Kidney glomerular epithelial cell (primary cell): ENCODE data around the gene CACNA1G.
A peak's percentile ranks its signal among the peaks of the same experiment; 100 is the strongest.

Experiments used
- DNase-seq: peaks from one replicate; lab custom pipeline; 2025; lab: John Stamatoyannopoulos, UW

Gene CACNA1G

DNA sequence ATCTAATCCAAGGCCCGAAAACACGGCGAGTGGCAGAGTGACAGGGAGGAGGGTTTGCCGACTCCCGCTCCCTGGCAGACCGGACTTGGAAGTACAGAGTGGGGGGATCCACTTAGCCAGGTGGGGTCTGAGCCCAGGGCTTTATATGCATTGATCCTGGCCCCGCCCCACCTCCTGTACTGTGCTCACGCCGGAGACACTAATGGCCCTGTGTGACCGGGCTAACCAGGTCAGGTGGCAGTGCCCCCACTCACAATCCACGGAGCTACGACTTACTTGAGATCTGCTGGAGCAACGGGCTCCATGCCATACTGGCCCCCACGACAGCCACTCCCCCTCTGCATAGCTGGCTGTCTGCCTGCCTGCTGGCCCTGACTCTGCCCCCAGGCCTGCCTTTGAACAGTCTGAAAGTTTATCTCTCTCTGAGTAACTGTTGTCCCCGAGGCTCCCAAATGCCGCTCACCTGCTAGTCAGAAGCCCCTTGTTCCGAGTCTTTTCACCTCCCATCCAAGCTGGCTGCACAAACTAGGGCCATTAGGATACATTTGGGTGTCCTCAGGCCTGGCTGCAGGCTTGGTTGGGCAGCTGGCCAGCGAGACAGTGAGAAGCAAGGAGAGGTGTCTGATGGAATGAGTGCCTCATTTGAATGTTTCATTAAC is 28.0 kb downstream of the CACNA1G start:
- DNase-seq, result peak; percentile 16

DNA sequence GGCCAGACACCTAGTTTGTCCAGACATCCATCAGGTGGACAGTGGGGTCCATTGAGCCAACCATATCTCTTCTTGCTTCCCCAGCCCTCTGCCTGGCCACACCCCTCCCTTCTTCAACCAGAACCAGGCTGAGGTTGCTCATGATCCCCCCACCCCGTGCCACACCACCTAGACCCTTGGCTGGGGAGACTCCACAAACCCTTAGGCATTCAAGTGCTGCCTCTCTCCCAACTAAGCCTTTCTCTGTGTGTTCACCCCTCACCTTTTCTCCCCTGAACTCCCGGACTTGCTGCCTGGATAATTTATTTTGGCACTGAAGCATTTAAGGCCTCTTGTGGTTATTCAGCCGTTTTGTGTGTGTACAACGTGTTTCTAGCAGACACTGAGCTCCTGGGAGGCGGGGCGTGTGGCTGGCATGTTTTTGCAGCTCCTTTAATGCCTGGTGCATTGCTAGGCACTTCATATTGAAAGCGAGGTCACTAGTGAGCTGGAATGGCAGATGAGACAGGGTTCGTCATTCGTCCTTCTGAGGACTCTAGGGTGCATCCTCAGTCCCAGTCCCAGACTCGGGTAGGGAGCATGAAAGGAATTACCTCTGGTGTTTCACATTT is 28.7 kb downstream of the CACNA1G start:
- DNase-seq, result peak; percentile 51

DNA sequence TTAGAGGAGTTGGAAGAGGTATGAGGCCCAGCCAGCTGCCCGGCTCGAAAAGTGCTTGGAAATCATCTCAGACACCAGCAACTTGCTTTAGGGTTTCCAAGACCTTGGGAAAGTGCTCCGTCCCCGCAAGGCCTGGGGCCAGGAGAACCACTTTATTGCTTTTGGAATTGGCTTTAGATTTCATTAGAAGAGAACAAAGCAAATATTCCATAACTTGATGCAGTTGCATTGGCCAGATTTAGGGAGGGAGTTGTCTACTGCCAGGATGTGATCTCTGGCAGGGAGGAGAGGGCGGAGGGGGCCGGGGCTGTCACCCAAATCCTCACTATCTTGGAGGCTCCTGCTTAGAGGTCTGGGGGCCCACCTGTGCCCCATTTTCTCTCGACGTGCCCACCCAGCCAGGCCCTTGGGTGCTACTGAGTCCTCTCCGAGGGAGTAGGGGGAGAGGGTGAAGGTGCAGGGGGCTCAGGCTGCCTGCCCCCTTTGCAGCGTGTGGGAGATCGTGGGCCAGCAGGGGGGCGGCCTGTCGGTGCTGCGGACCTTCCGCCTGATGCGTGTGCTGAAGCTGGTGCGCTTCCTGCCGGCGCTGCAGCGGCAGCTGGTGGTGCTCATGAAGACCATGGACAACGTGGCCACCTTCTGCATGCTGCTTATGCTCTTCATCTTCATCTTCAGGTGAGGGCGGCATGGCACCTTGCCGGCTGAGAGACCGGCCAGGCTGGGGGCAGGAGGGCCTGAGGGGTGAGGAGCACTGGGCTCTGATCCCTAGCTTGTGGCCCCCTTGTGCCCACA is 30.6 kb downstream of the CACNA1G start:
- no peak for DNase-seq

DNA sequence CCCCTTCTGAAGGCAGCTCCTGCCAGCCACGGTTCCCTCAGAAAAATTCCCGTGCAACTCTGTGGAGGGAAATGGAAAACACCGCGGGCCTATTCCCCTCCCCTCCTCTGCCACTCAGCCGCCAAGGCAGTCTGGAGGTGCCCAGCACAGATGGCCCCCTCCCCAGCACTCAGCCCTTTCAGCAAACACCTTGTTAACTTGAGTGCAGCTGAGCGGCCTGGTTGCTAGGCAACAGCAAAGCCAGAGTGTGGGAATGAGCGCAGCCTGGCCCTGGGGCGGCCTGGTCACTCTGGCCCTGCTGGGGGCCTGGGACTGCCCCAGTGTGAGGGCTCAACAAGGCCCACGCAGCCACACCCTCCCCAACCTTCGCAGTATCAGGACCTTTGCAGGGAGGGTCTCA is 32.8 kb downstream of the CACNA1G start:
- no peak for DNase-seq

DNA sequence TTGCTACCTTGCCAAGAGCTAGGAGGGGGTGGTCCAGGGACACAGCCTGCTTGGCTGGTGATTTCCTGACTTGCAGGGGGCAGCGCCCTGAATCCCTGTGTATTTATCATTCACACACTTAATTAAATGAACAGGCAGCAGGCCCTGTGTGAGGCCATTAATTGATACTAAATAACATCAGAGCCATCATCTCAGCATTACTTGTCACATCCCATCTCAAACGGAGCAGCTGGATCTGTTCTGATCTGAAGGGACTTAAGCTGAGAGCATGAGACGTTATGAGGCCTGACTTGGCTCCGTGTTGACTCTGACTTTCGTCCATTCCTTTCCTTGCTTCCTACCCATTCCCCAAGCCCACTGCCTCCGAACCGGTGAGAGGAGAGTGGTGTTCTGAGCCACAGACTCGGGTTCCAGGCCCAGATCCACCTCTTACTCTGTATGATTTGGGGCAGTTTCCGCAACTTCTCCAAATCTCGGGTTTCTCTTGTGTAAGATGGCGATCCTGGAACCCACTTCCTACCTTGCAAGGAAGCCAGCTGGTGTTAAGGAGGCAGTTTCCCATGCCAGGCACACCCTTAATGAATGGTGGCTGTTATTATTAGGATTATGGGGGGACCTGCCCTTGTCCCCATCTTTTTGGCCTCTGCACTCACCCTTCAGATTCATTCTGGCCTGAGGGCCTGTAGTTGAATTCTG is 33.8 kb downstream of the CACNA1G start:
- no peak for DNase-seq

DNA sequence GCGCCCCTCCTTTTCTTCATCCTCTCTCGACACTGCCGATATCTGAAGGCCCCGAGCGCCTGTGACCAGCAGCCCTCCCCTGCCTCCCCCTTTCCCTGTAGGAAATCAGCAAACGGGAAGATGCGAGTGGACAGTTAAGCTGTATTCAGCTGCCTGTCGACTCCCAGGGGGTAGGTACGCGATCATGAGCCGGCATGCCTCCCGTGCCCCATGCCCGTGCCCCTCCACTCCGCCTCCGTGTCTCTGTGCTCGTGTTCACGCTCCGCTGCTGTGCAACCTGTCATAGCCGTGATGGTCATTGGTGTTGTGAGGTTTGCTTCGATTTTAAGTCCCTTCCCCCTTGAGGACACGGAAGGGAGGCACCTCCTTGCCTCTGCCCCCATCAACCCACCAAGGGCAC is 34.4 kb downstream of the CACNA1G start:
- no peak for DNase-seq

DNA sequence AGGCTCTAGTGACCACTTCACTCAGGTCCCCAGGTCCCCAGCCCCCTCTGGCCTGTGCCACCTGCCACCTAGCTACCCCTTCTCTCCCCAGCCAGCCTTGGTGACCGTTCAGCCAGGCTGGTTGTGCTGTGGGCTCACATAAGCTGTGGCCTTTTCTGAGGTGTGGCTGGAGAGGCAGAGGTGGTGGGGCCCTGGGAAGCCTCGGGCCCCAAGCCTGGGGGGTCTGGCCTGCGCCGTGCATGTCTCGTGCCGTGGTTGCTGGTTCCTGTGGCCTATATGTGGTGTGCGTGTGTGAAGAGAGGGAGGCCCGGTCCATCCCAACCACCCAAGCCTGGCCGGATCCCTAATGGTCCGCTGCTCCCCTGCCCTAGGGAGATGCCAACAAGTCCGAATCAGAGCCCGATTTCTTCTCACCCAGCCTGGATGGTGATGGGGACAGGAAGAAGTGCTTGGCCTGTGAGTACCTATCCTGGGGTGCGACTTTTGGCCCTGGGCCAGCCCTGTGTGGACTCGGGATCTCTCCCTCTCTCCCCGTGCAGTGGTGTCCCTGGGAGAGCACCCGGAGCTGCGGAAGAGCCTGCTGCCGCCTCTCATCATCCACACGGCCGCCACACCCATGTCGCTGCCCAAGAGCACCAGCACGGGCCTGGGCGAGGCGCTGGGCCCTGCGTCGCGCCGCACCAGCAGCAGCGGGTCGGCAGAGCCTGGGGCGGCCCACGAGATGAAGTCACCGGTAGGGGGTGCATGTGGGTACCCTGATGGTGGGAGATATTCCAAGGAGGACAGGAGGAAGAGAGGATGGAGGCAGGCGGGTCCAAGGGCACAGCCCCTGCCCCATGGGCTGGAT is 35.9 kb downstream of the CACNA1G start:
- DNase-seq, result no peak

DNA sequence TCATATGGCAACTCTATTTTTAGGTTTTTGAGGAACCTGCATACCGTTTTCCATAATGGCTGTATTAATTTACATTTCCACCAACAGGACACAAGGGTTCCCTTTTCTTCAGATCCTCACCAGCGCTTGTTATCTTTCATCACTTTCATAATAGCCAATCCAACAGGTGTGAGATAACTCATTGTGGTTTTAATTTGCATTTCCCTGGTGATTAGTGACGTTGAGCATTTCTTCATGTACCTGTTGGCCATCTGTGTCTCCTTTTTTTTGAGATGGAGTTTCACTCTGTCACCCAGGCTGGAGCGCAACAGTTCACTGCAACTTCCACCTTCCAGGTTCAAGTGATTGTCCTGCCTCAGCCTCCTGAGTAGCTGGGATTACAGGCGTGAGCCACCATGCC is 38.0 kb downstream of the CACNA1G start:
- no peak for DNase-seq

DNA sequence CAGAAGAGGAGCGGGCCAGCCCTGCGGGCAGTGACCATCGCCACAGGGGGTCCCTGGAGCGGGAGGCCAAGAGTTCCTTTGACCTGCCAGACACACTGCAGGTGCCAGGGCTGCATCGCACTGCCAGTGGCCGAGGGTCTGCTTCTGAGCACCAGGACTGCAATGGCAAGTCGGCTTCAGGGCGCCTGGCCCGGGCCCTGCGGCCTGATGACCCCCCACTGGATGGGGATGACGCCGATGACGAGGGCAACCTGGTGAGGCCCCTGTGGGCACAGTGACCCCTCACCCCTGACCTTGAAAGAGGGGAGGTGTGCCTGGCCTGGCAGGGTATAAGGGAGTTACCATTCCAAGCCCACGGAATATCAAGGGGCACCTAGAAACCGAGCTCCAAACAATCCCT is 39.1 kb downstream of the CACNA1G start:
- no peak for DNase-seq

DNA sequence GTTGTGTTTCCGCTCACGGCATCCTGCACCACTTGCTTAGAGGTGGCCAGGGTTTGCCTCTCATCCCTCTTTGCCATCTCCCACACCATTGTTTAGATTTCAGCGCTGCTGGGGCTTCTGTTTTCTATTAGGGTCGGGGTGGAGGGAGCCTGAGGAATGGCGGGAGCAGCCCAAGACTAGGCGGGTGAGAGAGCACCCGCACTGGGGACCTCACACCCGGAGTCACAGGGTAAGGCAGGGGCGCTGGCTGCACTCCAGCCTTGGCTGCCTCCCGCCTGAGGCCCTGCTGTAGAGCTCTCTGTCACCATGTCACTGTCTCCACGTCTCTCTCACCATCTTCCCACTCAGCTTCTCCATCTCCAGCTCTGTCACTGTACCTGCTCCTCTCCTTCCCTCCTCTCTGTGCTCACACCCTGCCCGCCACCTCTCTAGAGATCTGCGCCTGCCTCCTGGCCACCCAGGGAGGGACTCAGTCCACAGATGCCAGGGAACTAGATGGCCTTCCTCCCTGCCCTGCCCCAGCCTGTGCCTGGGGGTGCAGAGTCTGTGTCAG is 41.4 kb downstream of the CACNA1G start:
- DNase-seq, result no peak

DNA sequence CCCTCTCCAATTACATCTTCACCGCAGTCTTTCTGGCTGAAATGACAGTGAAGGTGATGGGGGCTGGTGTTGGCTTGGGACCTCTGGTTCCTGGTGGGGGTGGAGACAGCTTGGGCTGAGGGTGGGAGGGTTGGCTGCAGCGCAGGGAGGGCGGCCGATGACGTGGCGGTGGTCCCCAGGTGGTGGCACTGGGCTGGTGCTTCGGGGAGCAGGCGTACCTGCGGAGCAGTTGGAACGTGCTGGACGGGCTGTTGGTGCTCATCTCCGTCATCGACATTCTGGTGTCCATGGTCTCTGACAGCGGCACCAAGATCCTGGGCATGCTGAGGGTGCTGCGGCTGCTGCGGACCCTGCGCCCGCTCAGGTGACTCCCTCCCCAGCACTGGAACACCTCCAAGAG is 42.3 kb downstream of the CACNA1G start:
- DNase-seq, result no peak

DNA sequence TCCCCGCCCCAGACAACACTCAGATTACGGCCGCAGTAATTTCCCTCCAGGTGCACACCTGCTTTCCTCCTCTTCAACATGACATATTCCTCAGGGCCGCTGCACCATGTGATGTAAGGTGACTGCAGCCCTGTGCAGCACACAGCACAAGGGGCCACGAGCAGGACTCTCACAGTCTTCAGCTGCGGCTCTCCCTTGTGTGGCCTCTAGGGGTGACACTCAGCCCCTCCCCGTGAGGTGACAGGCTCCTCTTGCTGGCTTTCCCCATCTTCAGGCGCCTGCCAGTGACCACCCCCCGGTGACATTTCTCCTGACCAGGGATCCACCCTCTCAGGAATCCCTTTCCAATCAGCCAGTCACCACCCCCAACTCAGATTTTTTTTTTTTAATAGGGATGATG is 42.8 kb downstream of the CACNA1G start:
- no peak for DNase-seq

DNA sequence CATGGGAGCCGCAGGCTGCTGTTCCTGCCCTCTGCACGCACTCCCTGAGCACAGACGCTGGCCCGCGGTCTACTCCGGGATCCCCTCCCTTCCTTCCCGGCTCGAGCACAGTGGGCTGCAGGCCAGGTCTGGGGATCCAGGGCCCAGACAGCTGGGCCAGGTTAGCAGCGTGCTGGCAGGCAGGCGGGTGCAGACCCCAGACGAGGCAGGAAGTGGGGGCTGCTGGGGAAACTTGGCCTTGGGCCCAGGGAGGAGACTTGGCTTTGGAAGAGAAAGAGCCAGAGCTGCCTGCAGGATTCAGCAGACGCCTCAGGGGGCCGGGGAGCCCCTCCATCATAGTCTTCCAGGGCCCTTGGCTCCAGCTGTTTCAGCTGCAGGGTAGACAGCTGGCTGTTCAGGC is 44.0 kb downstream of the CACNA1G start:
- DNase-seq, result no peak

DNA sequence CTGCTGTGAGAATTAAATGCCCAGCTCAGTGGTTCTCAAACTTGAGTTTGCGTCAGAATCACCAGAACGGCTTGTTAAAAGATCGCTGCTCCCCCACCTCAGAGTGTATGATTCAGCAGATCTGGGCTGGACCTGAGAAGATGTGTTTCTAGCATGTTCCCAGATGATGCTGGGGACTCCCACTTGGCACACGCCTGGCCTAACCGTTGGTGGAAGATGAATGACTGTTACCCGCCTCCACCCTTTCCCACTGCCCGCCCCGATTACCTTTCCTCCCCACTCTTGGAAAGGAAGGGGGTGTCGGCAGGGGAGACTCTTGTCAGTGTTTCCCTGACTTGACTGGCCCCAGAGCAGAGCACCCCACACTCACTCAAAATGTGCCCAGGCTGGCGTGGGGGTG is 44.9 kb downstream of the CACNA1G start:
- DNase-seq, result no peak

DNA sequence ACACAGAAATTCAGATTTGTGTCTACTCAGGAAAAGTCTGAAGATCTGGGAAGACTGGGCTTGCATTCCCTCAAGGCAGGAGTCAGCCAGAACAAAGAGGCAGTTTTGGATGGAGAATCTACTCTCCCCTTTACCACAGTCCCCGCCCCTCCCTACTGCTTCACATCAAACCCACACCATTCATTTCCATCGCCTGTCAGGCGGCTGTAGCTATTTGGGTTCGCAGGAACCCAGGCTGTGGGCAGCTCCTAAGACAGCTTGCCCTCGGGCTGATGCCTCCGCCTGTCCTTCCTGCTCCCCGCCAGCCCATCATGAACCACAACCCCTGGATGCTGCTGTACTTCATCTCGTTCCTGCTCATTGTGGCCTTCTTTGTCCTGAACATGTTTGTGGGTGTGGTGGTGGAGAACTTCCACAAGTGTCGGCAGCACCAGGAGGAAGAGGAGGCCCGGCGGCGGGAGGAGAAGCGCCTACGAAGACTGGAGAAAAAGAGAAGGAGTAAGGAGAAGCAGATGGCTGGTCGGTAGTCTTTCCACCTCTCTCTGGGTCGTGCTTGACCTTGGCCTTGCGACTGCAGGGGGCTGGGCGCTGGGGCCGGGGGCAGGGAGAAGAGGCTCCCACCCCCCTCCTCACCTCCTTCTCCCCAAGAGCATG is 47.1 kb downstream of the CACNA1G start:
- no peak for DNase-seq

DNA sequence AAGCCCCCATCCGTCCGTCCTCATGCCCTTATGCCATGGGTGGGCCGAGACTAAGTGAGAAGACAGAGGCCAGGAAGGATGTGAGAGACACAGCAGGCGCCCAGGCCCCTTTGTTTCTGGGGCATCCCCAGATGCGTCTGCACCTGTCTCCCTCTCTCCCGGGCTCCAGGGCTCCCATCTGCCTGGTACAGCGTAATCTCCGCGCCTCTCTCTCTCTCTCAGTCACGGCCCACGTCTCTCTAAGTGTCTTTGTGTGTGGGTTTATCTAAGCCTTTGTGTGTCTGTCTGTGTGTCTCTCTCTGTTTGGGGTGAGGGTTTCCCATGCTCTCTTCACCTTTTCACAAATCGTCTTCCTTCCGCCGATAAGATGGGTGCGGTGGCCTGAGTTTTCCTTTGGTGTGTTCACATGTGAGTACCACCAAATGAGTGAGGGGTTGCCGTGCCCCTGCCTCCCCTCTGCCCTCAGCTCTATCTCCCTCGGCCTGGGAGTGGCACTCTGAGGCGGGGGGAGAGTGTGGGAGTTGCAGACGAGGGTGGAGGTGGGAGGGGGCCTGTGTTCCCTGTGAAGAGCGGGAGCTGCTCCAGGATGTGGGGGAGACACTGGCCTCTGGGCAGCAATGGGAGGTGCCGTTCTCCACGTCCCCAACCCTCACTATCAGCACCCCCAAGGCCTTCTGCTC is 48.3 kb downstream of the CACNA1G start:
- no peak for DNase-seq

DNA sequence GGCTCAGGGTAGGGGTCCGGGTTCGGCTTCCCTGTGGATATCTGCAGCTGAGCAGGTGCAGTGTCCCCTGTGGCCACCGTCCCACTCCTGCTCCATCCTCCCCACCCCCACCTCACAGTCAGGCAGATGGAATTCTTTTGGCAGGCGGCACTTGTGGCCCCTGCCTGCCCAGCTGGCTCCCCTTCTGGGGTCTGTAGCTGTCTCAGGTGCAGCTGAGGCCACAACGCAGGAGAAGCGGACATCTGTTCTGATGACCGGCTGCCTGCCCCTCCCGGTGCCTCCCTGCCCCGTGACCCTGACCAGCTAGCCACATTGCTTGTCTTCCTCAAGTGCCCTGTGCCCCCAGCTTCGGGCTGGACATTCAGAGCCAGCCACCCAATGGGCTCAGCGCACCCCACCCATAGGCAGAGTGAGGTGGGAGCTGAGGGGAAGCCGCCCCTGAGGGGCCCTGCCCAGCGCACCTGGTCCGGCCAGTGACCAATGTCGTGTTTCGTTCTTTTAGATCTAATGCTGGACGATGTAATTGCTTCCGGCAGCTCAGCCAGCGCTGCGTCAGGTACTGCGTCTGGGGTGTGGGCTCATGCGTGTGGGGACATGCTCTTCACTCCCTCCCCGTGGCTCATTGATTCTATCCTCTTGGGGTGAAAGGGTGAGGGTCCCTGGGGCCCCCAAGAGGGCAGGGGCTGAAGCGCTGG is 49.0 kb downstream of the CACNA1G start:
- DNase-seq, result no peak

DNA sequence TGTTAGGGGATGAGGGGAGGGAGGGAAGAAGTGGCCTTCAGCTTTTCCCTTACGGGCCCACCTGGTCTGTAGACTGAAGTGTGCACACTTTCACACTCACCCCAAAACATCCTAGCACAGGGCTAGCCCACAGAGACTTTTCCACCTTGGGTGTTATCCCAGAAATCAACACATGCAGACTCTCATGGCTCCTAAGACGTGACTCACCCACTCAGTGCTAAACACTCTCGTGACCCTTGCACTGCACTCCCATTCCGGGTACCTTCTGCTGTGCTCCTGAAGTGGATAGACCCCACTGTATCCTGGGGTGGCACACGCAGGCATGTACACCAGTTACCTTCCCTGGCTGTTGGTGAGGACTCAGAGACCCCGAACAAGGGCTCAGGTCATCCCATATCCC is 51.1 kb downstream of the CACNA1G start:
- DNase-seq, result no peak

DNA sequence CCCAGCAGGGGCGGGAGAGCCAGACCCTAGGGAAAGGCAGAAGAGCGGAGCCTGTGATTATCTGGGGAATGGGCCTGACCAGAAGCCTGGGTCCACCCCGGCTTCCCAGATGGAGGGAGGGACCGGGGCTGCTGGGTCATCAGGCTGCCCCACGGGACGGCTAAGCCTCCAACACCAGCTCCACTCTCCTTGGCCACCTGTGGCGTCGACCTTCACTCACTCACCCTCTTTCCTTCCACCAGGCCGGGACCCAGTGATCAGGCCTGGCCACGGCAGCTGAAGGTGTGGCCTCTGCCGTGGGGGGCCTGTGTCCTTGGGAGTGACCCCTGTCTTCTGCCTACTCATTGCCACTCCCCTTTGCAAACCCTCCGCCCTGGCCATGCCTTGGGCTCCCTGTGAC is 51.8 kb downstream of the CACNA1G start:
- no peak for DNase-seq
